Astrocyte of the spinal cord (primary cell): ENCODE data around the gene TOP3A.

ENCODE experiments used
- DNase-seq: peaks from one replicate; pipeline ENCODE4 v3.0.0; 2011; ENCODE audit warnings: low read depth, low spot score
- H3K4me3 ChIP-seq: 2 replicates; pipeline ENCODE4 v1.5.1; 2011; ENCODE audit warnings: low read depth, mild to moderate bottlenecking, low read length, moderate library complexity
- CTCF ChIP-seq: IDR thresholded peaks from 2 replicates; pipeline ENCODE4 v1.5.1; 2012; ENCODE audit warnings: low read depth, mild to moderate bottlenecking, low read length, inconsistent platforms
- in situ Hi-C: cut with HindIII; loops from 2 replicates; pipeline ENCODE4 v1.10.0; 2017; ENCODE audit warnings: low sequenced_read_pairs

Gene TOP3A

DNA sequence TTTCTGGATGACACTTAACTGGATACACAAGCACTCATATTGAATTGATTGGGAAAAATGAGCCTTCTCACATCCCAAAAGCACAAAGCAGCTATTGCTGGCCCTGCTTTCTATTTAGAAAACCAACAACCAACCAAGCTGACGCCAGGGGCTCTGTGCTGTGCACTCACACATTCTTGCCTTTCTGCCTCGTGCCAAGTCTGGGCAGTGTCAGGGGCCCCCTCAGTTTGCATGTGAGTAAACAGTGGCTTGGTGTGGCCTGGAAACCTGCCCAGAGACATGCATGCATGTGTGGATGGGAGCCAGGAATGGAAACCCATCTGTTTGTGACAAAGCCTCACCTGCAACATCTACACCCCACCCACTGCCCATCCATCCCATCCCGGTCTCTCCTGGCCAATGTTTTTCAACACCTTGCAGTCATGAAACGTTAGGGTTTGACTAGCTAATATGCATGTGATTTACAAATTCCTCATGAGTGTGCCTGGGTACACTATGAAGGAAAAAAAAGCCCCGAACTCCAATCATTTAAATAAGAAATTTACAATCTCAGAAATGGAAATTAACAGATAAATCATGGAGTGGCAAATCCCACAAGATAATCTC lies 33.9 kb downstream of the TOP3A start:
- no peak for DNase-seq
- in situ Hi-C loops: no loop called here
- TF ChIP-seq CTCF: no peak
- H3K4me3 ChIP-seq: no peak overlapping the region

DNA sequence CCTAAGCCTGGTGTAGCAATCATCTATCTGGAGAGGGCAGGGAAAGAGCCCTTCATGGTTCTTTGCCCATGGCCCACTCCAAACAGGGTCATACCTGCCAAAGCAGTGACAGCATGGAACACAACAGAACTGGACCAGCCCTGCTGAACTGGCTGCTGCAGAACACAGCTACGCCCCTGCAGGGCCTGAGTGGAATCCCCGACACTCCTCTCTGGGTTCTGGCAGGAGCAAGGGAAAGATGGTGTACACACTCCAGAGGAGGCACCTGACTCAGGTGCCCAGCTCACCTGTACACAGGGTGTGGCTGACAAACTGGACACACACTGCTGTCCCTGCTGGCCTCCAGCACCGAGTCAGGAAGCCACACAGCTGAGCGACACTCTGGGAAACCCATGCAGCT lies 34.5 kb downstream of the TOP3A start:
- H3K4me3 ChIP-seq: no peak overlapping the region
- DNase-seq: no peak
- no peak for TF ChIP-seq CTCF
- in situ Hi-C loops: no loop called here

DNA sequence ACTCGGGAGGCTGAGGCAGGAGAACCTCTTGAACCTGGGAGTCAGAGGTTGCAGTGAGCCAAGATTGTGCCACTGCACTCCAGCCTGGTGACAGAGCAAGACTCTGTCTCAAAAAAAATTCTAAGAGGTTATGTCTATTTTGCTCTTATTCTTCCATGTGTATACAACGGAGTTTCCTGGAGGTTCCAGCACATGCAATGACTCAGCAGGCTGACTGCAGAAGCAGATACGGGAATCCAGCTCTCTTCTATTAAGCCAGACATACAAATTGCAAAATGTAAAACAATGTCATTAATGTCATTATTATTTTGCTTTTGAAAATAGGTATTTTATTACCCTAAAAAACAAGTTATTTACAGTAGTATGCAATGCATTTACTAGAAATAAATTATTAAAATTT lies 35.9 kb downstream of the TOP3A start:
- DNase-seq: no peak
- TF ChIP-seq CTCF: no peak
- in situ Hi-C loops: no loop called here
- no peak overlapping the region for H3K4me3 ChIP-seq

DNA sequence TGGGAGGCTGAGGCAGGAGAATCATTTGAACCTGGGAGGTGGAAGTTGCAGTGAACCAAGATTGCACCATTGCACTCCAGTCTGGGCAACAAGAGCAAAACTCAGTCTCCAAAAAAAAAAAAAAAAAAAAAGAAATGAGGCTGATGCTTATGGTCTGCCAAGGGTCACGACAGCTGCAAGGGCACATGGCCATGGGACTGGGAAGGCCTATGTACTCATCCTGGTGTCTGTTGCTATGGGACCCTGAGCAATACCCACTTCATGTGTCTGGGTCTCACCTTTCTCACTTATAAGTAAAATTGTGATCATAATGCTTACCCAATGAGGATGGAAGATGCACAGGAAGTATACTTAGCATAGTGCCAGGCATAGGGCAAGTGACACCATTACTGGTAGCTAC lies 37.7 kb downstream of the TOP3A start:
- H3K4me3 ChIP-seq: no peak overlapping the region
- in situ Hi-C loops: no loop called here
- TF ChIP-seq CTCF: no peak
- DNase-seq: no peak

GRCh38 chr17:18270046-18270931 lies 44.5 kb downstream of the TOP3A start:
- DNase-seq: no peak
- in situ Hi-C loops: no loop called here
- H3K4me3 ChIP-seq: no peak overlapping the region
- no peak for TF ChIP-seq CTCF

- no peak for TF ChIP-seq CTCF
- DNase-seq: peak; percentile 34
Observed at GRCh38 chr17:18267927-18268711, 46.7 kb downstream of the TOP3A start.

More at GRCh38 chr17:18267927-18268711, 46.7 kb downstream of the TOP3A start:
- H3K4me3 ChIP-seq: no peak overlapping the region
- in situ Hi-C loops: no loop called here
